ENCODE measurements around the gene YY1AP1. TPM values are rescaled to one million over a fixed set of nuclear protein-coding genes. Genes with fewer than 3 reads are reported as not detected.

The YY1AP1 gene
- total RNA-seq, 3 donors from 2014 or later (not counting 1 experiment from before 2014, with no cell fraction given), result 115 to 133 (median 115) TPM

DNA sequence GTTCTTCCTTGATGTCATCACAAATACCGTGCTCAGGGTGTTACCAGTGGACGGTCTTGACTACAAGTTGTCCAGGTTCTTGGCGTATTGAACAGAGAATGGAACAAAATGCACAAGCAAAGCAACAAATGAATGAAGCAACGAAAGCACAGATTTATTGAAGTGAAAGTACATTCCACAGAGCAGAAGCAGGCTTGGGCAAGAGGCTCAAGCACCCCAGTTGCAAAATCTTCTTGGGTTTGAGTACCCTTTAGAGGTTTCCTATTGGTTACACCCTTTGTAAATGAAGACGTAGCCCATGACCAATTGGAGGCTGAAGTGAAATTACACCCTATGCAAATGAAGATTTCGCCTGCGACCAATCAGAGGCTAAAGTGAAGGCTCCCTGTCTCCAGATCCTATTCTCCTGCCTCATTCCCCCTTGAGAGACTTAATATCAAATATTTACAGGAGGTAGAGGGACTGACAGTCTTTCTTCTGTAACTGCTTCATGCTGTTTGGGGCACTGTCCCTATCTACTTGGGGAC lies 38.3 kb downstream of the YY1AP1 start:
- Histone ChIP-seq H3K9me3 (ENCODE audit: control insufficient read depth, insufficient read depth, low read length) (no peaks in the 10 kb centered on the region), H3K27me3 (ENCODE audit: control insufficient read depth, insufficient read depth, low read length) (no peaks in the 10 kb centered on the region), H3K36me3 (ENCODE audit: control insufficient read depth, insufficient read depth, low read length) (no peaks in the 10 kb centered on the region), H3K4me3 (ENCODE audit: low read length) (no peak overlapping the region), H3K4me1 (ENCODE audit: control insufficient read depth, insufficient read depth, low read length) (no peaks in the 10 kb centered on the region), H3K27ac (ENCODE audit: low read length) (no peak overlapping the region)
- intact Hi-C loops (cut with micrococcal nuclease), result no loop called here
- no peak for ATAC-seq
- H3K4me1 Mint-ChIP-seq, result no peaks in the 10 kb centered on the region
- H3K9me3 Mint-ChIP-seq, result no peaks in the 10 kb centered on the region
- no peak overlapping the region for H3K4me3 Mint-ChIP-seq
- TF ChIP-seq, protein P1, sequence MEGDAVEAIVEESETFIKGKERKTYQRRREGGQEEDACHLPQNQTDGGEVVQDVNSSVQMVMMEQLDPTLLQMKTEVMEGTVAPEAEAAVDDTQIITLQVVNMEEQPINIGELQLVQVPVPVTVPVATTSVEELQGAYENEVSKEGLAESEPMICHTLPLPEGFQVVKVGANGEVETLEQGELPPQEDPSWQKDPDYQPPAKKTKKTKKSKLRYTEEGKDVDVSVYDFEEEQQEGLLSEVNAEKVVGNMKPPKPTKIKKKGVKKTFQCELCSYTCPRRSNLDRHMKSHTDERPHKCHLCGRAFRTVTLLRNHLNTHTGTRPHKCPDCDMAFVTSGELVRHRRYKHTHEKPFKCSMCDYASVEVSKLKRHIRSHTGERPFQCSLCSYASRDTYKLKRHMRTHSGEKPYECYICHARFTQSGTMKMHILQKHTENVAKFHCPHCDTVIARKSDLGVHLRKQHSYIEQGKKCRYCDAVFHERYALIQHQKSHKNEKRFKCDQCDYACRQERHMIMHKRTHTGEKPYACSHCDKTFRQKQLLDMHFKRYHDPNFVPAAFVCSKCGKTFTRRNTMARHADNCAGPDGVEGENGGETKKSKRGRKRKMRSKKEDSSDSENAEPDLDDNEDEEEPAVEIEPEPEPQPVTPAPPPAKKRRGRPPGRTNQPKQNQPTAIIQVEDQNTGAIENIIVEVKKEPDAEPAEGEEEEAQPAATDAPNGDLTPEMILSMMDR (IDR thresholded peaks at IDR 0.05), result no peak
- H3K27ac Mint-ChIP-seq, result no peak overlapping the region
- 96% methylated on average over 7 of the region's 7 CpGs for WGBS (ENCODE audit: insufficient coverage)
- DNase-seq, result no peak
- H3K36me3 Mint-ChIP-seq, result no peaks in the 10 kb centered on the region
- H3K27me3 Mint-ChIP-seq (ENCODE audit: low read depth in 2 of 2), result peaks cover 0 to 7% of the 10 kb centered on the region in 2 donors

DNA sequence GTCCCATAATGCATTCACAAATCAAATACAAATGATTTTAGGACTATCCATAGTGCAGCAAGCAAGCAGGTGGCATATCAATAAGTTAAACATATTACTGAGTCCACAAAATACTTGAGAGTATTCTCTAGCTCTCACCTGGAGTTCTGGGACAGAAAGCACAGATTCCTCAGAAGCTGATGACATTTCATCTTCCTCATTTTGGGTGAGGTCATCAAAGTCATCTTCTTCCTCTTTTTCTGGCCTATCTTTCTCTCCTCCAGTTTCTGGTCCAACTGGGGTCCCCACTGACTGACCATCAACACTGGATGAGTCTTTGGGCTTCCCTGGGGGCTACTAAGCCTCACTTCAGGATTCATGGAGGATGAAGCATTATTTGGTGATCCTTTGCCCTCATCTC lies 38.9 kb downstream of the YY1AP1 start:
- no peak overlapping the region for H3K27ac ChIP-seq (ENCODE audit: low read length)
- H3K4me1 ChIP-seq (ENCODE audit: control insufficient read depth, insufficient read depth, low read length), result no peaks in the 10 kb centered on the region
- no peaks in the 10 kb centered on the region for H3K4me1 Mint-ChIP-seq
- no peak overlapping the region for H3K4me3 Mint-ChIP-seq
- H3K36me3 ChIP-seq (ENCODE audit: control insufficient read depth, insufficient read depth, low read length), result no peaks in the 10 kb centered on the region
- TF ChIP-seq, protein P1 (IDR thresholded peaks at IDR 0.05), result no peak
- no peaks in the 10 kb centered on the region for H3K9me3 Mint-ChIP-seq
- intact Hi-C loops (cut with micrococcal nuclease), result no loop called here
- no peaks in the 10 kb centered on the region for H3K27me3 ChIP-seq (ENCODE audit: control insufficient read depth, insufficient read depth, low read length)
- no peak overlapping the region for H3K27ac Mint-ChIP-seq
- no peaks in the 10 kb centered on the region for H3K9me3 ChIP-seq (ENCODE audit: control insufficient read depth, insufficient read depth, low read length)
- no peak overlapping the region for H3K4me3 ChIP-seq (ENCODE audit: low read length)
- no peak for DNase-seq
- no peaks in the 10 kb centered on the region for H3K36me3 Mint-ChIP-seq
- peaks cover 0 to 7% of the 10 kb centered on the region in 2 donors for H3K27me3 Mint-ChIP-seq (ENCODE audit: low read depth in 2 of 2)
- no peak for ATAC-seq

DNA sequence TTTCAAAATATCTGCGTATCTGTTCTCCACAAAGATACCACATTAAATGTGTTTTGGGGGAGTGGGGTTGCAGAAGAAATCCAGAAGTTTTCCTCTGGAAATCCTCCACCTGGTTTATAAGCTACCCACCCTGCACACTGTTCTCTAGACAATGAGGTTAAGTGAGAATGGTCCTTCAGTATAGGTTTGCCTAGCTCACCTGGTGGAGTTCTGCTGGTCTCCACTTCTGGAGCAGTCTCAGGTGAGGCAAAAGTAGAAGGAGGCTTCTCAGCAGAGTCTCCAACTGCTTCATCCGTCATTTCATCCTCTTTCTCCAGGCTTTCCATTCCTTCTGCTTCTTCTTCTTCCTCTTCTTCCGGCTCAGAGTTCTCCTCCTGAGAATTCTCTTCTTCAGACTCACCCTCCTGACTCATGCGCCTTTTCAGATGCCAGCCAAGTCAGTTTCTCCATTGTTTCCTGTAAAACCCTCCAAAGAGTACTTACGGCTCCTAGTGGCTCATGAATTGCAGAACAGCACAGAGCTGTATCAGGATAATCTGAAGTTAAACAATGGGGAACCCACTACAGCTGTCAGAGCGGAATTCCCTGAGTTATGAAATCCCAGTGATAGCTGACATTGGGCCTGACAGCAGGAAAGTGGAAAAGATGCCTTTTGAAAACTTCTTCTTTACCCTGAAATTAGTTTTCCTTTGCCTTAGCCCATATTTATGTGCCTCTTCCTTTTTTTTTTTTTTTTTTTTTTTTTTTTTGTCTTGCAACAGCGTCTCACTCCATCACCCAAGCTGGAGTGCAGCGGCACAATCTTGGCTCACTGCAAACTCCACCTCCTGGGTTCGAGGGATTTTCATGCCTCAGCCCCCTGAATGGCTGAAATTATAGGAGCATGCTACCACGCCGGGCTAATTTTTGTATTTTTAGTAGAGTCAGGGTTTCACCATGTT lies 40.1 kb downstream of the YY1AP1 start:
- H3K4me3 Mint-ChIP-seq, result no peak overlapping the region
- ATAC-seq, result peak in 1 of 3 donors; percentile 43
- H3K27ac ChIP-seq (ENCODE audit: low read length), result no peak overlapping the region

More for the DNA sequence above, 40.1 kb downstream of the YY1AP1 start:
- H3K27me3 Mint-ChIP-seq (ENCODE audit: low read depth in 2 of 2), result peaks cover 0 to 7% of the 10 kb centered on the region in 2 donors
- no peak overlapping the region for H3K27ac Mint-ChIP-seq
- H3K36me3 Mint-ChIP-seq, result no peaks in the 10 kb centered on the region
- WGBS (ENCODE audit: insufficient coverage), result 57% methylated on average over 9 of the region's 11 CpGs
- TF ChIP-seq, protein P1 (IDR thresholded peaks at IDR 0.05), result no peak
- intact Hi-C loops (cut with micrococcal nuclease), result no loop called here
- Histone ChIP-seq H3K9me3 (ENCODE audit: control insufficient read depth, insufficient read depth, low read length) (peaks cover 3% of the 10 kb centered on the region), H3K4me1 (ENCODE audit: control insufficient read depth, insufficient read depth, low read length) (no peaks in the 10 kb centered on the region), H3K4me3 (ENCODE audit: low read length) (no peak overlapping the region), H3K36me3 (ENCODE audit: control insufficient read depth, insufficient read depth, low read length) (no peaks in the 10 kb centered on the region), H3K27me3 (ENCODE audit: control insufficient read depth, insufficient read depth, low read length) (no peaks in the 10 kb centered on the region)
- peak in 1 of 2 donors; percentile 23 for DNase-seq
- no peaks in the 10 kb centered on the region for H3K9me3 Mint-ChIP-seq
- no peaks in the 10 kb centered on the region for H3K4me1 Mint-ChIP-seq

All from natural killer cell (primary cell).